GM23338 (cell line): ENCODE measurements around the gene COG7.
A peak's percentile ranks its signal among the peaks of the same experiment; 100 is the strongest.

ENCODE experiments used
- CREB1 ChIP-seq: fragments of 250-450 bp; sonication (Bioruptor Pico); IDR thresholded peaks from 2 replicates; pipeline ENCODE4 v1.5.0; 2020; ENCODE audit warnings: low read depth, mild to moderate bottlenecking, moderate library complexity
- CTCF ChIP-seq, 2 experiments: fragments of 200-600 bp in 1 of 2; sonication (generic) in 1 of 2; conservative IDR thresholded peaks; 2 replicates each; pipeline versions ENCODE4 v1.5.1 to v1.6.1; 2016 to 2017; ENCODE audit warnings: antibody characterized with exemption in 2 of 2, low read depth in 2 of 2, mild to moderate bottlenecking in 2 of 2, moderate library complexity in 1 of 2
- EZH2 ChIP-seq: fragments of 200-600 bp; sonication (generic); IDR thresholded peaks from one replicate; pipeline ENCODE4 v1.8.0; 2017; ENCODE audit warnings: antibody characterized with exemption, mild to moderate bottlenecking, low read depth; ENCODE audit not compliant: unreplicated experiment
- EZH2phosphoT487 ChIP-seq: fragments of 200-600 bp; sonication (generic); IDR thresholded peaks from one replicate; pipeline ENCODE4 v1.8.1; 2018; ENCODE audit warnings: antibody characterized with exemption; ENCODE audit not compliant: unreplicated experiment
- POLR2AphosphoS5 ChIP-seq: IDR thresholded peaks from 2 replicates; pipeline ENCODE4 v1.6.1; 2016; ENCODE audit warnings: antibody characterized with exemption, low read depth
- STAT1 ChIP-seq: IDR thresholded peaks from one replicate; pipeline ENCODE4 v1.6.1; 2016; ENCODE audit warnings: antibody characterized with exemption; ENCODE audit not compliant: unreplicated experiment
- ZNF331 ChIP-seq: fragments of 250-450 bp; sonication (Bioruptor Pico); IDR thresholded peaks from 2 replicates; pipeline ENCODE4 v1.5.0; 2020; ENCODE audit warnings: low read depth, mild to moderate bottlenecking, moderate library complexity
- ZNF462 ChIP-seq: fragments of 250-450 bp; sonication (Bioruptor Pico); IDR thresholded peaks from 2 replicates; pipeline ENCODE4 v1.5.0; 2020; ENCODE audit warnings: mild to moderate bottlenecking, moderate library complexity

DNA sequence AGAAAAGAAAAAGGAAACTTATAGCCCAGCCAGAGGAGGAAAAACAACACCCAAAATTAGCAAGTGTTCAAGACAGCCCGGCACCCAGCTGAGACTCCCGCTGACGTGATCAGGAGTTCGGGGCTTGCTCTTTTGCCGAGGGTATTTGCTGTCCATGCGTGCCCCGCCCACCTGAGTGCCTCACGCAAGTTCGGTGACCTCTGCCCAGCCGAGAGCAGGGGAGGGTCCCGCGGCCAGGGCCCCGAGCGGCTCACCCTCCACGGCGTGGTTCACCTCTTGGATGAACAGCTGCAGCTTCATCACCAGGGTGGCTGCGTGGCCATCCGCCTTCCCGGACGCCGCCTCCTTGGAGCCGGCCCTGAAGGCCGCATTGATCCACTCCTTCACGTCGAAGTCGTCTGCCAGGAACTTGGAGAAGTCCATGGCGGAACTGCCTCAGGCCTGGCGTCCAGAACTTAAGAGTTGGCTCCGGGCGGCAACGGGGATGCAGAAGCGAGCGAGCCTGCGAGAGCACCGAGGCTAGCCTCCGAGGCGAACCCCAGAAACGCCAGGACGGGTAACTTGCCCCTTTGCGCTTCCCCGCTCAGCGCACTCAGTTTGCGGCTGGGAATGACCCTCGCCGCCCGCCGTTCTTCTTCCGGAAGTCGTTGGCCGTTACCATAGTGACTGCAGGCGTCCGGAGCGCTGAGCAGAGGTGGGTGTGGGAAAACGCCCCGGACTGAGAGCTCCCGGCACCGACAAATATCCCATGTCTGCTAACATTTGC, at the start of gene COG7:
- no peak for TF ChIP-seq CTCF (conservative IDR thresholded peaks at IDR 0.05; ENCODE audit: low read depth in 2 of 2)
- no peak for TF ChIP-seq EZH2
- TF ChIP-seq POLR2AphosphoS5: peak; percentile 69
- TF ChIP-seq EZH2phosphoT487: no peak
- TF ChIP-seq CREB1 (CRISPR knock-in tag): 0 out of 2 replicates have a peak, but pooled peaks have one; percentile 3
- no peak for TF ChIP-seq ZNF462 (CRISPR knock-in tag)
- no peak for TF ChIP-seq ZNF331 (CRISPR knock-in tag)
- TF ChIP-seq STAT1: no peak
